ENCODE measurements around the gene LTK.
A peak's percentile ranks its signal among the peaks of the same experiment; 100 is the strongest.

LTK gene

DNA sequence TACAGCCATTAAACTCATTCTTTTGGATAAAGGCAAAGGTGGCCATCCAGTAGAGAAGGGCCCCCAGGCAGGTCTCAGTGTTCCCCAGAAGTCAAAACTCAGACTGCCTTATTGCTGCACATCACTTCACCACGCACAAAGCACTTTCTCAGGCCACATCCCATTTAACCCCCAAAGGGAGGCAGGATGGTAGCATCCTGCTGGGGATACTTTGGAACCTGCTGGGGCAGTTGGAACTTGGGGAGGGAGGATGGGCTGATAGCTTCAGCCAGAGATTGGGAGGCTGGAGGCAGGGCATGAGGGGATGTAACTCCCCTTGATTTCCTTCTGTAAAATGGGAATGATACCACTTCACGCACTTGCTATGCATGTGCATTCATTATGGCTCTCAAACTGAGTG is 15.0 kb downstream of the LTK start:
- DNase-seq (ENCODE audit: low read depth in 2 of 2): no peak

DNA sequence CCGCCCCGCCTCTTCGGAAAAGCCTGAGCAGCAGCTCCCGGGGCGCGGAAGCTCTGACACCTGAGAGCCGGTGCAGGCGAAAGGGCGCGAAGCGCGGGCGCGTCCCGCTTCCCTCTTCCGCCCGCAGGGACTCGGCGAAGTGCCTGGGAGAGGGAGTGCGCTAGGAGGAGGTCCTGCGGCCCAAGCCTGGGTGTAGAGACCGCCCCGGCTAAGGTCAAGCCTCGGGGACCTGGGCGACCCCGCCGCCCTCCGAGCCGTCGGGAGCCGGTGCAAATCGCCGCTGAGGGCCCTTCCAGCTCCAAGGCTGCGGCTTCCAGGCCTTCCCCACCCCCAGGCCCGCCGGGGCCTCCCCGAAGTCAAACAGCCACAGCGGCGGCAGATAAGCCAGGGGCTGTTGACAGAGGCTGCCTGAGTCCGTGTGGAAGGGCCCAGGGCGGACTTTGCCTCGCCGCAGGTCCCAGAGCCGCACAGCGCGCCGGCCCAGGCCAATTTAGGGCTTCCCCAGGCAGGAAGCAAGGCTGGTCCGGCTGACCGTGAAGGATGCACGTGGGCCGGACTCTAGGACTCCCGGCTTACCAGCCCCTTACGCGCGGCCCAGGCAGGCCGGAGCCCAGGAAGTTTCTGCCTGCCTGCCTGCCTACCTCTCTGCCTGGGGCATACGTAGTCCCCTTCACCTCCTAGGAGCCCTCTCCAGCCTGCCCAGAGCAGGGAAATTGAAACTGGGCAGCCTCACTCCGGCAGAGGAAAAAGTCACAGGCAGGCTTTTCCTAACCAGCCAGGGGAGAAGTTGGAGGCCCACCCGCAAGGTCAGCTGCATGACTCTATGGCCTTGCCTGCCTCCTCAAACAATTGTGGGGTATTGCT is 17.7 kb downstream of the LTK start:
- no peak for DNase-seq (ENCODE audit: low read depth in 2 of 2)

DNA sequence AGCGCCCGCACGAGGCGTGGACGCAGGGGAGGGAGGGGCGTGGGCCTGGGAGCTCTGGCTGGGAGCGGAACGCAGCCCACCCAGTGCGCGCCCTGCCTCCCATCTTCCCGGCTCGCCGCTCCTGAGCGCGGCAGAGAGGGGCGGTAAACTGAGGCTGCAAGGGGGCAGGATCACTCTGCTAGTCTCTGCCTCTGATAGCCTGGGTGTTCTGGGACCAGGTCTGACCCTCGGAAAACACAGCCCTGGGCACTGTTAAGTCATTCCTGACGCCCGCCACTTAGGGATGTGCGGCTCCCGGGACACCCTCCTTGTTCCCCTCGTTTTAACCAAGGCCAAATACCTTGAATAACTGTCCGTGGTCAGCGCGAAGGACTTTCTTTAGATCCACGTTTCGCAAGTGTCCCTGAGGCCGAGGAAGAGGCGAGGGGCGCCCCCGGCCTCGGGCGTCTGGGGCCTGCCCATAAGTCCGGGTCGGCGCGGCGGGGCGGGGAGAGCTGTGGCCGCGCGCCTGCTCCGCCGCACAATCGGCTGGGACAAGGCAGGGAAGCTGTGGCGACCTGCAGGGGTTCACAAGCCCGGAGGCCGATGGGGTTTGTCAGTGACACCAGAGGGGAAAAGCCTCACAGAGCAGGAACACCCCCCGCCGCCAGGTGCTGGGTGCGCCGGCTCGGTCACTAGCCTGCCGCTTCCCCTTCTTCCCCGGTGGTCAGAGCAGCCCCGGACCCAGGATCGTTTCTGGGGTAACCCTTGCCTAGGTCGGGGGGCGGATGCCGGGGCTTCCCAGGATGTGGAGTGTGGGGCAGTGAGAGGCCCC is 18.5 kb downstream of the LTK start:
- DNase-seq (ENCODE audit: low read depth in 2 of 2): no peak

DNA sequence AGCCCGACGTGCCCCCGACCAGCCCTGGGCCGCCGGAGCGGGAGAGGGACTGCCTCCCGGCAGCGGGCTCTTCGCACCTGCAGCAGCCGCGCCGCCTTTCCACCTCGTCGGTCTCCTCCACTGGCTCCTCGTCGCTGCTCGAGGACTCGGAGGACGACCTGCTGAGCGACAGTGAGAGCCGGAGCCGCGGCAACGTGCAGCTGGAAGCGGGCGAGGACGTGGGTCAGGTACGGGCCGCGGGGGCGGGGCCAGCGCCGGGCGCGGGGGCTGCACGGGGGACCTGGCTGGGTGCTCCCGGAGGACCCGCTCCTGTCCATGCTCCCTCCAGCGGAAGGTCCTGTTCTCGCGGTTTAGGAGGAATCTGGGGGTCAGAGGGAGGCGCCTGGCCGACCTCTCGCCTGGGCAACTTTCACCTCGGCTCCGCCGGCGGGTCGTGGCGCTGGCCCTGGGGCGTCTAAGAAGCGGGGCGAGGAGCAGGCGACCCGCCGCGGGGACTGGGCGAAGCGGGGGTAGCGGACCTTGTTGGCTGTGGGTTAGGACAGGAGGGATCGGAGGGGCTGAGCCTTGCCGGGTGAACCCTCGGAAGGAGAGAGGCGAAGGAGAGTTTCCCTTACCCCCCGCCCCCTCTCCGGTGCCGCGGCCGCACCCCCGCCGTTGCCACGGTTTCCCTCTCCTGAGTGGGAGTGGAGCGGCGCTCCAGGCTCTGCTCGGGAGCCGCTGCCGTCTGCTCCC is 19.3 kb downstream of the LTK start:
- DNase-seq (ENCODE audit: low read depth in 2 of 2): no peak

DNA sequence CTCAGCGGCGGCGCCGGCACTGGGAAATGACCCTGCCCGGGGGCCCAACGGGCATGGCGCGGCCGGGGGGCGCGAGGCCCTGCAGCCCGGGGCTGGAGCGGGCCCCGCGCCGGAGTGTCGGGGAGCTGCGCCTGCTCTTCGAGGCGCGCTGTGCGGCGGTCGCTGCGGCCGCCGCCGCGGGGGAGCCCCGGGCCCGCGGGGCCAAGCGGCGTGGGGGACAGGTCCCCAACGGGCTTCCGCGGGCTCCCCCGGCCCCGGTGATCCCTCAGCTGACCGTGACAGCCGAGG is 19.8 kb downstream of the LTK start:
- DNase-seq (ENCODE audit: low read depth in 2 of 2): no peak

DNA sequence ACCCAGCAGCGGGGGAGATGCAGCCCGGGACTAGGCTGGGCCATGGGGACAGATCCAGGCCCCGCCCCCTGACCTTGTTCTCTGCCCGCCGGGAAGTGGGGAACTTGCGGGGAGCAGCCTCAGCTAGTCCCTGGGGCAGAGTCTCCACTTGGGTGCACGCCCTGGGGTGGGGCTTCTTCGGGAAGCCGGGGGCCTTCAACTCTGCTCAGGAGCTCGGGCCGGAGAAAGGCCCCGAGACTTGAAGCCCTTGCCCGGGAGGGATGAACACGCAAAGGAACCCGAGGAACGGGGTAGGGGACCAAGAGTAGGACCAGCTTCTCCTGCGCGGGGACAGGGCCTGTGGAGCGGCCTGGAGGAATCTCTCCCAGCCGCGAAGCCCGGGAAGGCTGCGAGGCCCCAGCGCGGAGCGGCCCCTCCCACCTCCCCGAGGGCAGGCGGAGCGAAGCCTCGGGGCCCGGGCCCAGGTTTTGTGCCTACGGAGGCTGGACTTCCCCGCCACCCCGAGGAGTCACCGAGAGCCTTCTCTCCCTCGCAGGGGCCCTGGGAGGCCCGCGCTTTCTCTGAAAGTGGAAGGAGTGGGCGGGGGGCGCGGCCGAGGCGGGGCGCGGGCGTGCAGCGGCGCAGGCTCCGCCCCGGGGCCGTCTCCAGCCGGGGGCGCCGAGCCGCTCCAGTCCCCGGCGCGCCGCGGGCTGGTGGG is 20.3 kb downstream of the LTK start, which contains the start of gene ITPKA:
TSS of gene ITPKA (plus strand) at position 670 of the 697 bp plus-strand sequence. CDS start 54 bp downstream, outside the sequence.
- peak; percentile 48 to 60 for DNase-seq (ENCODE audit: low read depth in 2 of 2)

DNA sequence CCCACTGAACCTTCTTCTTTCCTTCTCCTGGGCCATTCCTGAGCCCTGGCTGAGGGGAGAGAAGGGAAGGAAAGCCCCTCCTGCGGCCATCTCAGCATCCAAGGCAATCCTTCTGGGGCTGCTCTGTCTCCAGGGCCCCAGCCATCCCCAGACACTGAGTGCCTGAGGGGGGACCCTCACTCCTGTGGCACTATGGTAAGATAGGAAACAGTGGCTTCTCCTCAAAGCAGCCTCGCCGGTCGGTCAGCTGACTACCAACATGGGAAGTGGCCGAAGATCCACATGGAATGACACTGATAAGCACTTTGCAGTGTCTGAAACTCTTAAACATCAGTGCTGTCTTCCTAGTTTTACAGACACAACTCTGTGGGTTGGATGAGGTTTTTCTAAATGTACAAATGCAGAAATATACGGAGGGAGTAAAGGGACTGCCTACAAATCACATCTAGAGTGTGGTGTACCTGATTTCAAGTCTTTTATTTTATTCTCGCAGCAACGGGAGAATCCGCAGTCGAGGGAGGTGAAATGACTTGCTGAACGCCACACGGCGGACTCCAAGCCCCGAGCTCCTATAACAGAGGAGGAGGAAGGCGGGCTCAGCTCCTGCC is 20.9 kb downstream of the LTK start:
- DNase-seq (ENCODE audit: low read depth in 2 of 2): no peak

DNA sequence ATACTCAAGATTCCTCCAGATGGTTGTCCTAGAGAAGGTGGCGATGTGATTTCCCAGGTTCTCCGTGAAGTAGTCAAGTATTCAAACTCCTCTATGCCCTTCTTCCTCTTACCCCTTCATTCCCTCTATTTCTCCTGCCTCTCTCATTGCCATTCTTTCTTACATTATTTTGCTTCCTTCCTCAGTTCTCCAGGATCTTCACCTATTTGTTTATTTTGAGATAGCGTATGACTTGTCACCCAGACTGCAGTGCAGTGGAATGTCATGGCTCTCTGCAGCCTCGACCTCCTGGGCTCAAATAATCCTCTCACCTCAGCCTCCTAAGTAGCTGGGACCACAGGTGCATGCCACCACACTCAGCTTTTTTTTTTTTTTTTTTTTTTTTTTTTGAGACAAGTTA is 21.7 kb downstream of the LTK start:
- DNase-seq (ENCODE audit: low read depth in 2 of 2): no peak

DNA sequence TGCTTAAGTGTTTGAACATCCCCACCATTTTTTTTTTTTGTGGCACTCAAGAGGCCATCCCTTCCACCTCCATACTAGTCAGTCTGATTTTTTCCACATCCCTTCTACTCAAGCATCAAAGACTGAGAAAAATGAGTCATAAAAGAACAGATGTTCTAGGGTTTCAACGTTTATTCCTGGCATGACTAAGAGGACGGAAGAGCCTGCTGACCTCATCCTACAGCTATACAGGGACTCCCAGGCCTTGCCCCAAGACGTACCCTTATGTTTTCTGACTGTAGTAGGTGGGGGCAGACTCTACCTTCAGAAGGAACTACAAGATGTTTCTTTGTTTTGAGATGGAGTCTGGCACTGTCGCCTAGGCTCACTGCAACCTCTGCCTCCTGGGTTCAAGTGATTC is 23.3 kb downstream of the LTK start:
- DNase-seq (ENCODE audit: low read depth in 2 of 2): no peak

DNA sequence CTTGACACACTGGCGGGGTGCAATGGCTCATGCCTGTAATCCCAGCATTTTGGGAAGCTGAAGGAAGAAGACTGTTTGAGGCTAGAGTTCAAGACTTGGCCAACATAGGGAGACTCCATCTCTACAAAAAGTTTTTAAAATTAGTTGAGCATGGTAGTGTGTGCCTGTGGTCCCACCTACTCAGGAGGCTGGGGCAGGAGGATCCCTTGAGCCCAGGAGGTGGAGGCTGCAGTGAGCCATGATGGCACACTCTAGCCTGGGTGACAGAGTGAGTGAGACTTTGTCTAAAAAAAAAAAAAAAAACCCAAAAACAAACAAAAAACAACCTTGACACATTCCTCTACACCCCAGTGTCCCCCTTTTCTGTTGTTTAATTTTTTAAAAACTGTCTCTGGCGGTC is 24.0 kb downstream of the LTK start:
- DNase-seq (ENCODE audit: low read depth in 2 of 2): no peak

DNA sequence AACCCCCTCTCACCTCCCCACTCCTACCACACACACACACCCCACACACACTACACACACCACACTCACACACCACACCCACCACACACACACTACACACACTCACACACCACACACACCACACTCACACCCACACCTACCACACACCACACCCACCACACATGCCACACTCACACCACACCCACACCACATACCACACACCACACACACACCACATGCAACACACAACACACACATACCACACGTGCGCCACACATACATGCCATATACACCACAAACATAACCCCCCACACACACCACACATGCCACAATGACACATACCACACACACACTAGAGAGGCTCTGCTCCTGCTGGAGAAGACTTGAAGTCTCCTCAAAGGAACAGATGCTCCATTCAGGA is 25.8 kb downstream of the LTK start:
- no peak for DNase-seq (ENCODE audit: low read depth in 2 of 2)

DNA sequence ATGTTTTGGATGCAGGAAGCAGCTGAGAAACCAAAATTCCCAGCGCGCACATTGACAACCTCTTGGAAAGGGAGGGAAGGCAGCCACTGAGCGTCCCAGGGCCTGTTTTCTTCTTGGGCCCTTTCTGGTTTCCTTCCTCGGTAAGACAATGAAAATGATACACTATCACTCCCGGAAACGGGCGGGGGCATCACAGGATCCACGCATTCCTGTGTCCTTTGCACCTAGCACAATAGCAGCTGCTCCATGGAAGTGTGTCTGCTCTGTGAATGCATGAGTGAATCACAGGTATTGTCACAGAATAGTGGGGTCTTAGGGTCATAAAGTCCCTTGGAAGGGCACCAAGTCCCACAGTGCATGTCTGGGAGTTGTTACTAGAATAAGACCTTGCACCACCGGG is 26.2 kb downstream of the LTK start:
- DNase-seq (ENCODE audit: low read depth in 2 of 2): no peak

DNA sequence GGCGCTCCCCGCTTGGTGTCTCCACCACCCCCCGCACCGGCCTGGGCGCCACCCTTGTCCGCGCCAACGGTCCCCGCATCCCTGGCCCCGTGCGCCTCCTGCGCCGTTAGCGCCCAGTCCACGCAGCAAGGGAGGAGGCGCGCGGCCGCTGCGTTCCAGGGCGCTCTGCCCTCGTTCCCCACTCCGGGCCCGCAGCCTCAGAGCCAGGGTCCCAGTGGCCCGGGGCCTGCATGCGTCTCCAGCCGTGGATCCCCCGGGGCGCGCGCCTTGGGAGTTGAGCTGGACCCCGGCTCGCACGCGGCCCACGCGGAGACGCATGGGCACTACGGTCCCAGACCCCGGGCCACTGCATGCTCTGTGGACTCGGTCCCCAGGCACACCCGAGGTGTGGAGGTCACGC is 27.3 kb downstream of the LTK start:
- DNase-seq (ENCODE audit: low read depth in 2 of 2): no peak

DNA sequence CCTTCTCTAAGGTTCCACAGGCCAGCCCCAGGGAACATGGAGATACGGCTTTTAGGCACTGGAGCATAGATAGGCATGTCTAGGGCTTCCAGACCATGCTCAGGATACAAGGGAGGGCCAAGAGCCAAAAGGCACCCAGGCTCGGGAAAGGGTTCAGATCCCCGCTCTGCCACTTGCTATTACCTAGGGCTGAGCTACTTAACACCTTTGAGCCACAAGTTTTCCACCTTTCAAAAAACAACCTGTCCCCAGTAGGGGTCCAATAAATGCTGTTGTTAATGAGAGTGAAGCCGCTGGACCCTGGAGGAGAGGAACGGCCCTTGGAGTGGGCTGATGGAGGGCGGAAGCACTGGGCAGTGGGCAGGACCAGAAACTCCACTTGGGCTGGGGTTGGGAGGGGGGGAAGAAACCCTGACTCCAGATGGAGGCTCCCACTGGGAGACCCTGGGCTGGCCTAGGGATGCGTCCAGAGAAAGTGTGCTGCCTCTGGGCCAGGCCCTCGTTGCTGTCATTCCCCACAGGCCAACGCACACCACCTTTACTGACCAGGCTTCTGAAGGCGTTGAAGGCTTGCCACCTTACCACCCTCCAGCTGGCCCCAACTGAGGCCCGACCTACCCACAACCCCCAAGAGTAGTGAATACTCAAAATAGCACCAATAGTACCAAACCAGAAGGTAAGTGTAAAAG is 28.5 kb downstream of the LTK start:
- no peak for DNase-seq (ENCODE audit: low read depth in 2 of 2)

DNA sequence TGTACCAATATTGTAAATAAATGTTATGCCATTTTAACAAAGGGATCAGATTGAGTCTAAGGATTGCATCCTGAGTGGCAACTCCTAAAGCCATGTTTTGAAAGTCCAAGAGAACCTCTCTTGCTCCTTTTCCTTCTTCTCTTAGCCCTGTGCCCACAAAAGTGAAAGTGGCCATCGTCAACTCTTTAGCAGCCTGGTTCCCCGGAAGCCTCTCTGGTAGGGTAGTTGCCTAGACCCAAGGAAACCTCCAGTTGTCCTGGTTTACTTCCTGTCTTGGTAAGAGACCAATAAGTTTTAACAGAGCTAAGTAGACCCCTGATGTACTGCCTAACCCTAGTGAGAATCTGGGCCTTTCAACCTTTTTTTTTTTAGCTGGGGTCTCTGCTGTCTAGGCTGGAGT is 30.1 kb downstream of the LTK start:
- no peak for DNase-seq (ENCODE audit: low read depth in 2 of 2)

DNA sequence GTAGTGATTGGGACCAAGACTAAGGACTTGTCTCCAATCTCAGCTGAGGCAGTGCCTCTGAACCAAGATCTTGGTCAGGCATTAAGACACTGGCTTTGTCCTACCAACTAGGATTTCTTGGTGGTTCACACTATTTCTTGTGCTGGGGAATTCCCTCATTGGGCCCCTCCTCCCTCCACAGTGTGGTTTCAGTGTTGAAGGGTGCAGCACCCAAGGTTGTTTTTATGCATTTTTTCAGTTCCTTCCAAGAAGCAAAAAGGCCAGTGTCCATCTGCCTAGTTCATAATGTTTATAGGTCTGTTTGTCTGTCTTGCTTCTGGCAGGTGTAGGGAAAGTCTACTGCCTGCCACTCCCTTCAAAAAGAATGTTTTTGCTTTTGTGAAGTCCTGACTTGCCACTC is 30.5 kb downstream of the LTK start:
- no peak for DNase-seq (ENCODE audit: low read depth in 2 of 2)

DNA sequence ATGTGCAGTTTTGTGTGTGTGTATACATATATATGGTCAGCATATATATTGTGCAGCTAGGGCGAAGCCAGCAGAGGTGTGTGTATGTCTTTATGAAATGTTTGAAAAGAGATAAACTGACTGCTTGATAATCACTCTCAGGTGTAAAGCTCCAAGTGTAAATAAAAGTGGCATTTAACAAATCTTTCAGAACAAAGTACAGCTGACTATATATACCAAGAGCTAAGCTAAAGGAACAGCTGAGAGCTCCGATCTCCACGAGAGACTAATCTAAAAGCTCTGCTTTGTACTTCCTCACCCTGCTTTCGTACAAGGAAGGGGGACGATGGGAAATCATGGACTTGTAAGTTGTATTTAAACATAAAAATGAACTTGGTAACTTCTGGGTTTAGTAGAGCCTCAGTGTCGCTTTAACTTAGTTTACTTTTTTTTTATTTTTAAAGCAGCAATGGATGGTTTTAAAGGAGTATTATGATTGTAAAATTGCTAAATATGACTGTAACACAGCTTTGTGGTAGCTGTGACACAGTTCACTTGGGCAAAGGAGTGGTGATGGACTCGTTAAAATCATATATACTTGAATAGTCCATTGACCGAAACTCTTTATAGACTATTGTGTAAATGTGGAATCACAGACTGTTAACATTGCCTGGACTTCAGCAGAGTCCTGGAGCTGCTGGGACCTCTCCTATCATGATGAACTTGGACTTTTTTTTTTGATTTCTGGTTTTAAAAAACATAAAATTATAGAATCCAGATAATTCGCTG is 31.3 kb downstream of the LTK start:
- no peak for DNase-seq (ENCODE audit: low read depth in 2 of 2)

DNA sequence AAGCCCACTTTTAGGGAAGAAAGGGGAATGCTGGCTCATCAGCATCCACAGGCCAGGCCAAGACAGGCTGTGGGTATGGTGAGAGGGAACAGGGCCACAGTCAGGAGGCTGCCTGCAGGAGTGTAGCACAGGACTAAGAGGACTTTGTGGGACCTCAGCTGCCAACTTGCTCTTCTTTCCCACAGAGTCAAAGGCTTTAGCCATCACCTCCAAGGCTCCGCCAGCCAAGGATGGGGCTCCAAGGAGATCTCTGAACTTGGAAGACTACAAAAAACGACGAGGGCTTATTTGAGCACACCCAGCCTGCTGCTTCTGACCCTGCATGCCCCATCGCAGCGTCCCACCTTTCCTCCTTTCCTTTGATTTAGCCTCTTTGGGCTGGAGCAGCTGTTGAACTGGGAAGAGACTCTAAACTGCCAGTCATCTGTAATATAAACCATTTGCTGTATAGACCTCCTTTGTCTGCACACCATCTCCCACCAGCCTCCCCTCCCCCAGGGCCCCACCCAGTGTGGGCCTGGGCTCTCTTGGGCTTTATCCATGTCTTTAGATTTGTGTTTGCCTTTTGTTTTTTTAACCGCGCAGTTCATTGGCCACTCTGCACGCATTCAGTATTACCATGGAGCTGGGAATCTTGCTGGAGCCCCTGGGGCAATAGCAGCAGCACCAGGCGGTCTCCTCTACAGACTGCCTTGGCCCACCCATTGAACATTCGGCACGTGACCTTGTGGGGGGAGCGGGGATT is 33.1 kb downstream of the LTK start:
- DNase-seq (ENCODE audit: low read depth in 2 of 2): no peak

DNA sequence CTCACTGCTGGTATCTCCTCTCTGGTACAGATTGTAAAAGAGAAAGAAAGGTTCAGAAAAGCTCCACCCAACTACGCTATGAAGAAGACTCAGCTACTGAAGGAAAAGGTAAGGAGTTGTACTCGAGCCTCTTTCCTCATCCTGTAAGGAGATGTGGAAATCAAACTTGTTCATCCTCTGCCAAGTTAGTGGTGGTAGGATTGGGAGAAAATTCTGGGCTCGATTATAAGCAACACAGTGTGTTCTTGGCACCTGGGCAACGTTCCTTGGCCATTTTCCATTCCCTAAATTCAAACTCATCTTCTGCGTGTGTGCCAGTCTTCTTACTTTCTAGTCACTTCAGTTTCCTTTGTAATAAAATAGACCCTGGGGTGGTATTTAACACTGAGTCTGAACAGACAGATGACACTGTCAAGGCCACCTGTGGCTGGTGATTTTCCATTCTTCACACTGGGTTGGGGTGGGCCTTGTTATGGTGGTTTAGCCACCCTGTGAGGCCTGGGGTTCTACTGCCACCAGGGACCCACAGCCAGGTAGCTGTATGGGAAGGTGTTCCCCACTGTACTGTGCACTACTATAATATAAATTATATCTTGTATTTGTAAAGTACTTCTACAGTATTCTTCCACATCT is 37.1 kb downstream of the LTK start:
- no peak for DNase-seq (ENCODE audit: low read depth in 2 of 2)

Measured in stimulated activated CD8-positive, alpha-beta memory T cell treated with anti-CD3 and anti-CD28 coated beads, Interleukin-7, amount 100 ng/mL, for 1 hour (primary cell).